Measurements from ENCODE around the gene TUT7. TPM values are rescaled to one million over a fixed set of nuclear protein-coding genes. Genes with fewer than 3 reads are reported as not detected.
"Not testable (repeated sequence)": the region's sequence is repeated elsewhere in the genome, so short reads cannot be mapped to it uniquely, and the experiment has no call there.

Gene TUT7
- total and polyA plus RNA-seq, 7 donors, result 11.6 to 59.0 (median 39.2) TPM

GRCh38 chr9:86322973-86323644 lies 31.1 kb downstream of the TUT7 start:
- Histone ChIP-seq H3K4me1 (peaks cover 0 to 3% (median 0%) of the 10 kb centered on the region in 4 donors), H3K9me3 (no peaks in the 10 kb centered on the region), H3K4me3 (no peak overlapping the region), H3K27ac (no peak overlapping the region), H3K36me3 (peaks cover 7 to 100% (median 42%) of the 10 kb centered on the region in 4 donors), H3K27me3 (no peaks in the 10 kb centered on the region)
- WGBS, 2 donors, result 77 to 79% methylated on average over 8 of the region's 8 CpGs
- intact Hi-C loops (cut with DNase I), result no loop called here
- TF ChIP-seq CTCF (IDR thresholded peaks at IDR 0.05) (no peak), POLR2A (IDR thresholded peaks at IDR 0.05) (no peak), EP300 (IDR thresholded peaks at IDR 0.05) (no peak), POLR2AphosphoS5 (IDR thresholded peaks at IDR 0.05) (no peak)
- no peak for DNase-seq

- TF ChIP-seq CTCF (IDR thresholded peaks at IDR 0.05) (no peak), POLR2A (IDR thresholded peaks at IDR 0.05) (no peak), EP300 (IDR thresholded peaks at IDR 0.05) (no peak), POLR2AphosphoS5 (IDR thresholded peaks at IDR 0.05) (no peak)
- no peak overlapping the region for H3K4me3 ChIP-seq
- no peak for DNase-seq
- H3K36me3 ChIP-seq, result peaks cover 7 to 100% (median 43%) of the 10 kb centered on the region in 4 donors
- intact Hi-C loops (cut with DNase I), result no loop called here
- no peaks in the 10 kb centered on the region for H3K27me3 ChIP-seq
- no peaks in the 10 kb centered on the region for H3K9me3 ChIP-seq
- 85 to 92% methylated on average over 5 of the region's 5 CpGs for WGBS, 2 donors
- no peak overlapping the region for H3K27ac ChIP-seq
- H3K4me1 ChIP-seq, result peaks cover 0 to 3% (median 0%) of the 10 kb centered on the region in 4 donors
These were observed 32.8 kb downstream of the TUT7 start for GRCh38 chr9:86321373-86321772.

GRCh38 chr9:86318187-86318586 lies 36.0 kb downstream of the TUT7 start:
- Histone ChIP-seq H3K27me3 (no peaks in the 10 kb centered on the region), H3K4me3 (no peak overlapping the region), H3K27ac (no peak overlapping the region), H3K4me1 (no peaks in the 10 kb centered on the region), H3K36me3 (peaks cover 7 to 99% (median 35%) of the 10 kb centered on the region in 4 donors), H3K9me3 (no peaks in the 10 kb centered on the region)
- DNase-seq, result no peak
- no peak for TF ChIP-seq EP300 (IDR thresholded peaks at IDR 0.05)
- no peak for TF ChIP-seq CTCF (IDR thresholded peaks at IDR 0.05)
- TF ChIP-seq POLR2AphosphoS5 (IDR thresholded peaks at IDR 0.05), result no peak
- no peak for TF ChIP-seq POLR2A (IDR thresholded peaks at IDR 0.05)
- intact Hi-C loops (cut with DNase I), result no loop called here
- 92 to 94% methylated on average over 4 of the region's 4 CpGs for WGBS, 2 donors

- no peaks in the 10 kb centered on the region for H3K9me3 ChIP-seq
- WGBS, 2 donors, result 49 to 76% methylated on average over 2 of the region's 2 CpGs
- intact Hi-C loops (cut with DNase I), result no loop called here
- H3K4me3 ChIP-seq, result no peak overlapping the region
- no peak overlapping the region for H3K27ac ChIP-seq
- TF ChIP-seq EP300 (IDR thresholded peaks at IDR 0.05) (no peak), POLR2A (IDR thresholded peaks at IDR 0.05) (no peak), CTCF (IDR thresholded peaks at IDR 0.05) (no peak), POLR2AphosphoS5 (IDR thresholded peaks at IDR 0.05) (no peak)
- H3K36me3 ChIP-seq, result peaks cover 5 to 88% (median 27%) of the 10 kb centered on the region in 4 donors
- DNase-seq, result no peak
- no peaks in the 10 kb centered on the region for H3K27me3 ChIP-seq
- no peaks in the 10 kb centered on the region for H3K4me1 ChIP-seq
These were observed 39.1 kb downstream of the TUT7 start for GRCh38 chr9:86315078-86315477.

- H3K4me3 ChIP-seq; H3K27me3 ChIP-seq; H3K4me1 ChIP-seq; intact Hi-C loops (cut with DNase I); DNase-seq; H3K27ac ChIP-seq; H3K9me3 ChIP-seq: not testable (repeated sequence)
- H3K36me3 ChIP-seq, result peaks cover 6 to 88% (median 29%) of the 10 kb centered on the region in 4 donors
- 93 to 96% methylated on average over 2 of the region's 2 CpGs for WGBS, 2 donors
These were observed 41.3 kb downstream of the TUT7 start for GRCh38 chr9:86312959-86313358.
